GM23248 (cell line): ENCODE results near the gene PCCB. TPM values are rescaled to one million over a fixed set of nuclear protein-coding genes. Genes with fewer than 3 reads are reported as not detected.

Source experiments
- DNase-seq: peaks from one replicate; pipeline ENCODE4 v3.0.0-alpha.2; 2015
- H2AFZ ChIP-seq: fragments of 200-600 bp; sonication (generic); 2 replicates; pipeline ENCODE4 v1.6.1; 2016; ENCODE audit warnings: antibody characterized with exemption
- H3F3A ChIP-seq: fragments of 200-600 bp; sonication (generic); 2 replicates; pipeline ENCODE4 v1.6.1; 2016; ENCODE audit warnings: mild to moderate bottlenecking, antibody characterized with exemption, mixed run types; ENCODE audit not compliant: insufficient read depth
- H3K27ac ChIP-seq: fragments of 200-600 bp; sonication (generic); 2 replicates; pipeline ENCODE4 v1.5.1; 2016; ENCODE audit warnings: mild to moderate bottlenecking
- H3K27me3 ChIP-seq: fragments of 200-600 bp; sonication (generic); replicated peaks from 2 replicates; pipeline ENCODE4 v1.6.1; 2016; ENCODE audit warnings: mild to moderate bottlenecking; ENCODE audit not compliant: insufficient read depth
- H3K36me3 ChIP-seq: fragments of 200-600 bp; sonication (generic); 2 replicates; pipeline ENCODE4 v1.6.1; 2016; ENCODE audit warnings: low read depth, mild to moderate bottlenecking
- H3K4me1 ChIP-seq: fragments of 200-600 bp; sonication (generic); 2 replicates; pipeline ENCODE4 v1.6.1; 2016; ENCODE audit warnings: mild to moderate bottlenecking; ENCODE audit not compliant: insufficient read depth
- H3K4me2 ChIP-seq: fragments of 200-600 bp; sonication (generic); one replicate; pipeline ENCODE4 v1.6.1; 2016; ENCODE audit warnings: mild to moderate bottlenecking; ENCODE audit not compliant: unreplicated experiment
- H3K4me3 ChIP-seq: fragments of 200-600 bp; sonication (generic); 2 replicates; pipeline ENCODE4 v1.5.1; 2016; ENCODE audit warnings: mild to moderate bottlenecking
- H3K79me2 ChIP-seq: fragments of 200-600 bp; sonication (generic); 2 replicates; pipeline ENCODE4 v1.6.1; 2016; ENCODE audit warnings: mild to moderate bottlenecking; ENCODE audit not compliant: insufficient read depth
- H3K9ac ChIP-seq: fragments of 200-600 bp; sonication (generic); 2 replicates; pipeline ENCODE4 v1.6.1; 2016; ENCODE audit warnings: mild to moderate bottlenecking
- H3K9me2 ChIP-seq: fragments of 200-600 bp; sonication (generic); 2 replicates; pipeline ENCODE4 v1.6.1; 2016; ENCODE audit warnings: mixed run types, mild to moderate bottlenecking, moderate library complexity; ENCODE audit not compliant: insufficient read depth
- H3K9me3 ChIP-seq: fragments of 200-600 bp; sonication (generic); one replicate; pipeline ENCODE4 v1.6.1; 2017; ENCODE audit warnings: low read depth
- H4K20me1 ChIP-seq: fragments of 200-600 bp; sonication (generic); 2 replicates; pipeline ENCODE4 v1.6.0; 2016; ENCODE audit not compliant: insufficient read depth
- EZH2 ChIP-seq: fragments of 200-600 bp; sonication (generic); IDR thresholded peaks from 2 replicates; pipeline ENCODE4 v1.6.1; 2018; ENCODE audit warnings: antibody characterized with exemption, mild to moderate bottlenecking; ENCODE audit not compliant: insufficient read depth, poor library complexity, severe bottlenecking
- EZH2phosphoT487 ChIP-seq: fragments of 200-600 bp; sonication (generic); IDR thresholded peaks from 2 replicates; pipeline ENCODE4 v1.6.1; 2018; ENCODE audit warnings: antibody characterized with exemption, moderate library complexity, mild to moderate bottlenecking, low read depth; ENCODE audit not compliant: insufficient read depth
- WGBS, 2 experiments: methylation state at CpG; one replicate each; pipeline ENCODE4 v1.1.6; 2015 to 2017; ENCODE audit warnings: low lambda C conversion rate in 2 of 2, low coverage in 1 of 2; ENCODE audit errors: missing lambda C conversion rate in 2 of 2; 5-methylcytosine and 5-hydroxymethylcytosine counted together
- in situ Hi-C: fragments of 300-500 bp; cut with MboI; formaldehyde crosslinking; loops from 2 replicates; pipeline ENCODE4 v1.15.0; 2020
- polyA plus RNA-seq: library from polyadenylated mRNA; unstranded; fragments of >200 nt; fragmentation: Nextera tagmentation; extraction: Ambion mirVana; gene quantifications from 2 replicates; pipeline ENCODE4 v1.2.1, GENCODE V29; 2016
- total RNA-seq: library from RNA; depleted of rRNA; stranded (reverse); fragments of >200 nt; shearing (Covaris generic); gene quantifications from 2 replicates; pipeline ENCODE4 v1.2.3, GENCODE V29; 2014

PCCB gene
- total and polyA plus RNA-seq, 2 experiments from 2014 or later, result 35.8 to 38.9 TPM

- Histone ChIP-seq H3K9me3 (no peaks in the 10 kb centered on the region), H2AFZ (no peak overlapping the region), H3K4me3 (no peak overlapping the region), H3F3A (no peaks in the 10 kb centered on the region), H3K36me3 (no peaks in the 10 kb centered on the region), H3K79me2 (no peaks in the 10 kb centered on the region), H3K27ac (no peak overlapping the region), H3K4me1 (no peaks in the 10 kb centered on the region; the same call in 1 of the 2 replicates), H3K27me3 (no peaks in the 10 kb centered on the region), H3K9me2 (no peaks in the 10 kb centered on the region), H4K20me1 (no peaks in the 10 kb centered on the region), H3K9ac (no peak overlapping the region), H3K4me2 (no peak overlapping the region)
- in situ Hi-C loops, result no loop called here
- TF ChIP-seq EZH2 (no peak), EZH2phosphoT487 (no peak)
- 96 to 100% methylated on average over 2 of the region's 2 CpGs for WGBS, 2 experiments
- DNase-seq, result no peak
Observed at GRCh38 chr3:136311261-136311660, 61.1 kb downstream of the PCCB start.

- WGBS, 2 experiments, result 98 to 99% methylated on average over 5 of the region's 5 CpGs
Observed at GRCh38 chr3:136311968-136312367, 61.8 kb downstream of the PCCB start.

GRCh38 chr3:136326316-136326715, 76.2 kb downstream of the PCCB start:
- H3K9me2 ChIP-seq, result no peaks in the 10 kb centered on the region

More at GRCh38 chr3:136311968-136312367, 61.8 kb downstream of the PCCB start:
- Histone ChIP-seq H4K20me1 (no peaks in the 10 kb centered on the region), H3K27ac (no peak overlapping the region), H3K9me3 (no peaks in the 10 kb centered on the region), H3K79me2 (no peaks in the 10 kb centered on the region), H3K36me3 (no peaks in the 10 kb centered on the region), H3K4me2 (no peak overlapping the region), H3K9ac (no peak overlapping the region), H3K4me1 (no peaks in the 10 kb centered on the region), H2AFZ (no peak overlapping the region), H3K27me3 (no peaks in the 10 kb centered on the region), H3K4me3 (no peak overlapping the region), H3F3A (no peaks in the 10 kb centered on the region), H3K9me2 (no peaks in the 10 kb centered on the region)
- TF ChIP-seq EZH2 (no peak), EZH2phosphoT487 (no peak)
- DNase-seq, result peak; percentile 30
- in situ Hi-C loops, result no loop called here

GRCh38 chr3:136327671-136328070, 77.5 kb downstream of the PCCB start:
- Histone ChIP-seq H3K9me3 (no peaks in the 10 kb centered on the region), H3K79me2 (no peaks in the 10 kb centered on the region), H3K27me3 (no peaks in the 10 kb centered on the region), H3F3A (0 out of 2 replicates have a peak, but pooled peaks cover 8% of the 10 kb centered on the region), H2AFZ (no peak overlapping the region), H3K4me1 (no peaks in the 10 kb centered on the region), H3K9me2 (no peaks in the 10 kb centered on the region), H3K9ac (no peak overlapping the region), H3K27ac (no peak overlapping the region), H3K4me3 (no peak overlapping the region), H3K36me3 (no peaks in the 10 kb centered on the region; the same call in 1 of the 2 replicates), H3K4me2 (no peak overlapping the region), H4K20me1 (no peaks in the 10 kb centered on the region)
- DNase-seq, result no peak
- in situ Hi-C loops, result no loop called here
- 96 to 99% methylated on average over 5 of the region's 5 CpGs for WGBS, 2 experiments
- no peak for TF ChIP-seq EZH2phosphoT487
- no peak for TF ChIP-seq EZH2

More at GRCh38 chr3:136326316-136326715, 76.2 kb downstream of the PCCB start:
- Histone ChIP-seq H3K36me3 (no peaks in the 10 kb centered on the region; the same call in 1 of the 2 replicates), H3K9ac (no peak overlapping the region), H4K20me1 (no peaks in the 10 kb centered on the region), H3K4me1 (no peaks in the 10 kb centered on the region), H3K4me3 (no peak overlapping the region), H3K4me2 (no peak overlapping the region), H2AFZ (no peak overlapping the region), H3K27ac (no peak overlapping the region), H3K27me3 (no peaks in the 10 kb centered on the region), H3K79me2 (no peaks in the 10 kb centered on the region), H3F3A (no peaks in the 10 kb centered on the region), H3K9me3 (no peaks in the 10 kb centered on the region)
- TF ChIP-seq EZH2 (no peak), EZH2phosphoT487 (no peak)
- 89 to 96% methylated on average over 5 of the region's 5 CpGs for WGBS, 2 experiments
- in situ Hi-C loops, result no loop called here
- no peak for DNase-seq

GRCh38 chr3:136329593-136329992, 79.5 kb downstream of the PCCB start:
- no peak overlapping the region for H3K27ac ChIP-seq
- no peak overlapping the region for H2AFZ ChIP-seq
- DNase-seq, result no peak
- WGBS, 2 experiments, result 81 to 85% methylated on average over 5 of the region's 5 CpGs
- no peaks in the 10 kb centered on the region for H4K20me1 ChIP-seq
- H3K9me2 ChIP-seq, result no peaks in the 10 kb centered on the region
- H3F3A ChIP-seq, result peaks cover 21% of the 10 kb centered on the region
- H3K9ac ChIP-seq, result no peak overlapping the region
- H3K27me3 ChIP-seq, result no peaks in the 10 kb centered on the region
- peaks cover 17% of the 10 kb centered on the region for H3K4me1 ChIP-seq
- no peak overlapping the region for H3K4me3 ChIP-seq
- H3K79me2 ChIP-seq, result no peaks in the 10 kb centered on the region
- in situ Hi-C loops, result no loop called here
- TF ChIP-seq EZH2phosphoT487, result no peak
- no peak for TF ChIP-seq EZH2
- no peaks in the 10 kb centered on the region; the same call in 1 of the 2 replicates for H3K36me3 ChIP-seq
- H3K4me2 ChIP-seq, result no peak overlapping the region
- no peaks in the 10 kb centered on the region for H3K9me3 ChIP-seq
